ENCODE measurements around the gene TP53RK. TPM values are rescaled to one million over a fixed set of nuclear protein-coding genes. Genes with fewer than 3 reads are reported as not detected.

The TP53RK gene
- total RNA-seq, 1 experiment from 2014 or later, result 21.4 TPM

DNA sequence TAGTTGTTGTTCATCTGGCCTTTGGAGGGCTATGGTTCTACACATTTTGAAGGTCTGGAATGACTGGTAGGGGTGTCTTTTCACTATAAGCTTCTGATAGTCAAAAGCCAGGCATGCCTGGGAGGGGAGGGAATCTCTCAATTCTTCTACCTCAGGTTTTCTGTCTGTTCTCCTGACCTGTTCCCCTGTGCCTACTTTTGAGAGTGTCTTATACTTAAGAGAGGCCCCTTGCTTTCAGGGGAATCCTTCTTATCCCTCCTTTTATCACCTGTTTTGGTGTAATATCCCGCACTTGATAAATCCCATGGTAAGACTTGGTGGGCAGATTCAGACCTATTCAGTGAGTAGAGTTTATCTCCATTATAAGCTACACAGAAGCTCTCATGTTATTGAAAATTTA lies 27.6 kb downstream of the TP53RK start:
- DNase-seq (ENCODE audit: low read depth), result no peak

- DNase-seq (ENCODE audit: low read depth), result no peak
These were observed 28.8 kb downstream of the TP53RK start for GRCh38 chr20:46660487-46660886.

DNA sequence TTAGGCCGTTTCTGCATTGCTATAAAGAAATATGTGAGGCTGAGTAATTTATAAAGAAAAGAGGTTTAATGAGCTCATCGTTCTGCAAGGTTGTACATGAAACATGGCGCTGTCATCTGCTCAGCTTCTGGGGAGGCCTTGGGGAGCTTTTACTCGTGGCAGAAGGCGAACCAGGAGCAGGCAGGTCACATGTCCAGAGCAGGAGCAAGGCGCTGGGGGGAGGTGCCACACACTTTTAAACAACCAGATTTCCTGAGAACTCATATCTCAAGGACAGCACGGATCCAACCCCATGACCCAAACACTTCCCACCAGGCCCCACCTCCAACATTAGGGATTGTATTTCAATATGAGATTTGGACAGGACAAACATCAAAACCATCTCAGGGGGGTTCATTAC lies 31.6 kb downstream of the TP53RK start:
- no peak for DNase-seq (ENCODE audit: low read depth)

DNA sequence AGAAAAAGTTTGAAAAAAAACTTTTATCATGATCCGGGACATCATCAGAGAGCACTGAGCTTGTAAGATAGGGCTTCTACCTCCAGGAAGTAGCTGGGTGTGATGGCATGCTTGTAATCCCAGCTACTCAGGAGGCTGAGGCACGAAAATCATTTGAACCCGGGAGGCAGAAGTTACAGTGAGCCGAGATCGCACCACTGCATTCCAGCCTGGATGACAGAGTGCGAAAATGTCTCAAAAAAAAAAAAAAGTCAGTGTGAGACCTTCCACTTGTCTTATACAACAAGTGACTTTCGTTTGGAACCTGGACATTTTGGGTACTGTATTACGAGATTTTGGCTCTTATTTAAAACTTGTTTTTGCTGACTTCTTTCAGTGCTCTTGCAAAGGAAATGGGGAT lies 32.1 kb downstream of the TP53RK start:
- DNase-seq (ENCODE audit: low read depth), result no peak

- DNase-seq (ENCODE audit: low read depth), result peak; percentile 8
These were observed 36.5 kb downstream of the TP53RK start for GRCh38 chr20:46652699-46653098.

DNA sequence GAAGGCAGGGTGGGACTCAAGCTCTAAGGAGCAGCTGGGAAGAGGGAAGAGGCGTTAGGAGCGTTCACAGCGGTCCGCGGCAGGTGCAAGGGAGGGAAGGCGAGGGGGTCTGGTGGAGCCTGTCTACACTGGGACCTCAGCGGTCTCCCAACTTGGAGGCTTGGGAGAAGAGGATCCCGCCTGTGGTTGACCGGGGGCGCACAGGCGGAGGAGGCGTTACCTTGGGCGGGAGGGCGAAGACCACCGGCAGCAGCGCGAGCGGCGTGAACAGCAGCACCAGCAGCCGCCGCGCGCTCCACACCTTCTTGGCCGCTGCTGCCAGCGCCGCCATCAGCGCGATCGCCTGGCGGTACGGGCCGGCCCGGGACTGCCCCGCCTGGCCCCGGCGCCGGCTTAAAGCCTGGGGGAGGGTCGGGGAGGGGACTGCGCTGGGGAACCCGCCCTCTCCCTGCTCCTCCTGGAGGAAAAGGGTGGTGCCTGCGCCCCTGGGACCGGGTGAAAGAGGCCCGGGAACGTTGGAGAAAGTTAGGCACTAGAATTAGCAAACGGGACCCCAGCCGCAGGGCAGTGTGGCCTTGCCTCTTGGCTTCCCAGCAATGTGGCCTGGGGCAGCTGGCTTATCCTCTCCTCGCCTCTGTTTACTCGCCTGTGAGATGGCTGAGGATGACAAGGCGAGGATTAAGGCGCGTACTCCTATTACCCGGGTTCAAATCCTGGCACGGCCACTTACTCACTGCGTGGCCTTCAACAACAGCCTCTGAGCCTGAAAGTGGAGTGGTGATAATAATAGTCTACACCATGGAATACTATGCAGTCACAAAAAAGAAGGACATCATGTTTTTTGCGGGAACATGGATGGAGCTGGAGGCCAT lies 37.9 kb downstream of the TP53RK start, which contains the start of gene SLC13A3:
Gene SLC13A3 (minus strand): TSS at position 369 of the 872 bp plus-strand sequence. CDS start 38 bp downstream, at position 331.
- no peak for DNase-seq (ENCODE audit: low read depth)

DNA sequence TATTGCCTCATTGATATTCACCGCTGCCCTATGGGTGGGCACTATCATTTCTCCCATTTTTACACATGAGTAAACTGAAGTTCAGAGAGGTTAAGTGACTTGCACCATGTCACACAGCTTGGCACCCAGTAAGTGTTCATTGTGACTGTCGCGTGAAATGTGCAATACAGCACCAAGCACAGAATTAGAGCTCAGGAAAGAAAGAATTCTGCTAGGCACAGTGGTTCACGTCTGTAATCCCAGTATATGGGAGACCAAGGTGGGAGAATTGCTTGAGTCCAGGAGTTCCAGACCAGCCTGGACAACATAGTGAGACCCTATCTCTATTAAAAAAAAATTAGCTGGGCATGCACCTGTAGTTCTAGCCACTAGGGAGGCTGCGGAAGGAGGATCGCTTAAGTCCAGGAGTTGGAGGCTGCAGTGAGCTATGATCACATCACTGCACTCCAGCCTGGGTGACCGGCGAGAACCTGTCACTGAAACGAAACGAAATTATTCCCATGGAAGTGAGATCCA lies 38.6 kb downstream of the TP53RK start:
- DNase-seq (ENCODE audit: low read depth), result no peak

GRCh38 chr20:46649965-46650542 lies 39.2 kb downstream of the TP53RK start:
- no peak for DNase-seq (ENCODE audit: low read depth)

DNA sequence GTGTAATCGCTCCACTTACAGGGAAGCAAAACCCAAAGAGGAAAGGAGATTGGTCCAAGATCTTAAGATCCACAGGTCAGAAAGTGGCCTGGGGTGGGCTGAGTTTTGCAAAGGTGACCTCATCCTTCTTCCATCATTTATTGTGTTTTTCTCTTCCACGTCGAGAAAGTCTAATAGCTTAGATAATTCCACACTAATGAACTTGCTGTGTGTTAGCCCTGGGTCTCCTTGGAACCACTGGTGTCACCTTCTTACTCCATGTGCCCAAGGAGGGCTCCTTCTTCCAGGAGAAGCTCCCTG lies 39.6 kb downstream of the TP53RK start:
- no peak for DNase-seq (ENCODE audit: low read depth)

GRCh38 chr20:46648903-46649649 lies 40.2 kb downstream of the TP53RK start:
- DNase-seq (ENCODE audit: low read depth), result no peak

DNA sequence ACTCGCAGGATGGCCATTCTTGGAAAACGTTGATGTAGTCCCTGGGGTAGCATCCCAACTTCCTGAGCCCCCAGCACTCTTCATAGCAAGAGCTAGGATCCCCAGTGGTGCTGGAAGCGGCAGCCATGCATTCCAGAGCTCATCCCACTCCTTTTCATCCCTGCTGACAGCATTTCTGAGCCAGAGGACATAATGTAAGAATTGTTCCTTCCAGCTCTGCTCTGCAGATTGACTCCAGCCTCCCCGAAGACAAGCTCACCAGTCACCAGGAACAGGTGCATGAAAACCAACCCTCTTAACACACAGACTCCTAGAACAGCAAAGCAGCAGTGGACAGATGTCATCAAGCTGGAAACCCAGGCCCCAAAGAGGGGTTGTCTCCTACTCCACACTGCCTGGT lies 41.8 kb downstream of the TP53RK start:
- no peak for DNase-seq (ENCODE audit: low read depth)

DNA sequence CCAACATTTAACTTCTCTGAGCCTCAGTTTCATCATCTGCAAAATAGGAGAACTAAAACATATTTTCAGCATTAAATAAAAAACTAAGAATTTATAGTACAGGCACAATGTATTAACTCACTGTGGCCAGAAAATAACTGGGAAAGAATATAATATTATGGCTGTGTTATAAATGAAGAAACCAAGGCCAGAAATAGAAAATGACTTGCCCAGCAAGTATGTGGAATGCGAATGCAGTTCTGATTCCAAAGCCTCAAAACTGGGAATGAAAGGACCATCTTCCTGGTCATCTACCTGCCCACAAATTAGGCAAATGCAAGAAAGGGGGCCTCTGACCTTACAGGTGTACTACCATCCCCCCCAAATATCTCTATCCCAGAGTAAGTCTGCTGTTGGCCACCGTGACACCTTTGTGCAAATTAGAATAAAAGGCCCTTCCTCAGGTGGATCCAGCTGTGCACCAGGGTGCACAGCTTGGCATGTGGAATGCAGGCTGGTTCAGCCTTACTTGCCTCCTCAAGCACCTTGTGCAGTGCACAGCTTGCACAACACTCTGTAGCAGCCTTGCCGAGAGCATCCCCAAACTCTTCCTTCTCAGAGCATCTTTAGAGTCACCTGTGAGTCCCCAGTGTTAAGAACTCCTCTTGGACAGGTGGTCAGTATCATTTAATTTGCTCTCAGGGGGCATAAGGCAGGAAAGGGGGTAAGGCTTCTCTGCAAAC lies 42.4 kb downstream of the TP53RK start:
- DNase-seq (ENCODE audit: low read depth), result no peak

- DNase-seq (ENCODE audit: low read depth), result no peak
These were observed 43.1 kb downstream of the TP53RK start for GRCh38 chr20:46646122-46646521.

GRCh38 chr20:46644733-46645132 lies 44.5 kb downstream of the TP53RK start:
- DNase-seq (ENCODE audit: low read depth), result no peak

DNA sequence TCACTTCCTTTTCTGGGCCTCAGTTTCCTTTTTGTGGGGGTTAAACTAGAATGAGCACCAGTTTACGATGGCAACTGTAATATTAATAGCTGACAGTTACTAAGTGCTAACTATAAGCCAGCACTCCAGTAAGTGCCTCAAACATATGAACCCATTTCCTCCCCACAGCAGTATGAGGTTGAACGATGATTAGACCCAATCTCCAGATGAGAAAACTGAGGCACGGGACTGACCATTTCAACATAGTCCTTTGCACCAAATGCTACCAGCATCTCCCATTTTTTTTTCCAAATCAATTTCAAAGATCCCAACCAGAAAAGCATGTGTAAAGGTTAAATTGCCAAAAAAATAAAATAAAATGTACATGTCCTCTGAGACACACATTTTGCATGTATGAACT lies 45.1 kb downstream of the TP53RK start:
- DNase-seq (ENCODE audit: low read depth), result no peak

DNA sequence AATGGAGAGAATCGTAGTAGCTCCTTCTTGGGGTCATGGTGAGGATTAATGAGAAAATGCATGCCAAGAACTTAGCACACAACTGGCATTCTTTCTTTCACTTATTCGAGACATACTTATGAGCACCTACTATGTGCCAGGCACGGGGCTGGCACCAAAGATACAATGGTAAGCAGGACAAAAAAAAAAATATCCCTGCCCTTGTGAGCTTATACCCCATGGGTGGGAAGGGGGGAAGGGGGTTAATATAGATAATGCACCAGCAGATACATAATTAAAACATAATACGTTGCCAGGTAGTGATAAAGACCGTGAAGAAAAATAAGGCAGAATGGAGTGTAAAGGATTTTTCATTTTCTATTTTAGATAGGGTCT lies 46.3 kb downstream of the TP53RK start:
- DNase-seq (ENCODE audit: low read depth), result no peak

GRCh38 chr20:46642265-46642968 lies 46.8 kb downstream of the TP53RK start:
- no peak for DNase-seq (ENCODE audit: low read depth)

GRCh38 chr20:46641424-46641823 lies 47.8 kb downstream of the TP53RK start:
- DNase-seq (ENCODE audit: low read depth), result no peak

GRCh38 chr20:46640536-46641311 lies 48.5 kb downstream of the TP53RK start:
- no peak for DNase-seq (ENCODE audit: low read depth)

DNA sequence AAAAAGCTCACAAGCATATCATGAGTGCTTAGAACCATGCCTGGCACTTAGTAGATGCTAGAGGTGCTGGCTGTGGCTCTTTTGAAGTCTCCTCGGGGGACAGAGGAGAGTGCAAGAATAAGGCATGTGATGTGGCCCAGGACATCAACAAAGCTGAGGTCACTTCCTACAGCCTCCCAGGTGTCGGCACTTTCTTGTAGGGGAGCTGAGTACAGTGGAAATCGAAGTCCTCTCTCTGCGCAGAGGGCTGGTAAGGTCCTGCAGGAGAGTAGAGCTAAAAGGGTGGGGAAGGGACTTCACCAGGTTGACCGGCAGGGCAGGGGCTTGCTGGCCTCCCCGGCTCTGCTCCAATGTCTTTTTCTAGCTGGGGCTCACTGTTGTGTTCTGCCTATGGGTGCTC lies 49.2 kb downstream of the TP53RK start:
- no peak for DNase-seq (ENCODE audit: low read depth)

DNA sequence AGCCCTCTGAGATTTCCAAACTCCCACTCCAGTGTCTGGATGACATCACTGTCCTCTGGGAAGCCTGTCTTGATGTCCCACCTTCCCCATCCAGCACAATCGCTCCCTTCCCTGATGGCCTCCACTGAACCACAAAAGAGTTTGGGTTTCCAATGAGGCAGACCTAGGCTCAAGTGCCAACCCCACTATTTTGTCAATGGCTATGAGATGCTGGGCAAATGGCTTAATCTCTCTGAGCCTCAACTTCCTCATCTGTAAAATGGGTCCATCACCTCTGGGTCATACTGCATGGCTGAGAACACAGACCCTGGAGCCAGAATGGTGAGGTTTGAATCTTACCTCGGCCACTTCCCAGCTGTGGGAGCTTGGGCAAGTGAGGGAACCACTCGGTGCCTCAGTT lies 49.7 kb downstream of the TP53RK start:
- DNase-seq (ENCODE audit: low read depth), result no peak

Data from Daoy (cell line).